SJSA1 (cell line): Measurements from ENCODE around the gene KLK6. TPM values are rescaled to one million over a fixed set of nuclear protein-coding genes. Genes with fewer than 3 reads are reported as not detected.

Experiments used
- DNase-seq, 2 experiments: peaks; one replicate each; pipeline ENCODE4 v3.0.0-alpha.2; 2015 to 2020; ENCODE audit warnings: low spot score in 2 of 2, low read depth in 1 of 2
- H3K27ac ChIP-seq: fragments of 250-450 bp; sonication (Bioruptor Pico); 2 replicates; pipeline ENCODE4 v1.5.1; 2020; ENCODE audit warnings: mild to moderate bottlenecking, moderate library complexity
- H3K27me3 ChIP-seq: fragments of 250-450 bp; sonication (Bioruptor Pico); replicated peaks from 2 replicates; pipeline ENCODE4 v1.5.1; 2020; ENCODE audit warnings: mild to moderate bottlenecking, moderate library complexity
- H3K36me3 ChIP-seq: fragments of 250-450 bp; sonication (Bioruptor Pico); 2 replicates; pipeline ENCODE4 v1.5.1; 2020; ENCODE audit warnings: mild to moderate bottlenecking
- H3K4me1 ChIP-seq: fragments of 250-450 bp; sonication (Bioruptor Pico); replicated peaks from 2 replicates; pipeline ENCODE4 v1.6.1; 2021; ENCODE audit warnings: mild to moderate bottlenecking
- H3K4me3 ChIP-seq: fragments of 250-450 bp; sonication (Bioruptor Pico); 2 replicates; pipeline ENCODE4 v1.5.1; 2020; ENCODE audit warnings: mild to moderate bottlenecking
- H3K9me3 ChIP-seq: fragments of 250-450 bp; sonication (Bioruptor Pico); replicated peaks from 2 replicates; pipeline ENCODE4 v1.5.1; 2020; ENCODE audit warnings: mild to moderate bottlenecking
- total RNA-seq: library from RNA; depleted of rRNA; stranded (reverse); fragments of >200 nt; shearing (Covaris generic); gene quantifications from 2 replicates; pipeline ENCODE4 v1.2.3, GENCODE V29; 2014

Gene KLK6
- total RNA-seq, 1 experiment from 2014 or later = not detected

DNA sequence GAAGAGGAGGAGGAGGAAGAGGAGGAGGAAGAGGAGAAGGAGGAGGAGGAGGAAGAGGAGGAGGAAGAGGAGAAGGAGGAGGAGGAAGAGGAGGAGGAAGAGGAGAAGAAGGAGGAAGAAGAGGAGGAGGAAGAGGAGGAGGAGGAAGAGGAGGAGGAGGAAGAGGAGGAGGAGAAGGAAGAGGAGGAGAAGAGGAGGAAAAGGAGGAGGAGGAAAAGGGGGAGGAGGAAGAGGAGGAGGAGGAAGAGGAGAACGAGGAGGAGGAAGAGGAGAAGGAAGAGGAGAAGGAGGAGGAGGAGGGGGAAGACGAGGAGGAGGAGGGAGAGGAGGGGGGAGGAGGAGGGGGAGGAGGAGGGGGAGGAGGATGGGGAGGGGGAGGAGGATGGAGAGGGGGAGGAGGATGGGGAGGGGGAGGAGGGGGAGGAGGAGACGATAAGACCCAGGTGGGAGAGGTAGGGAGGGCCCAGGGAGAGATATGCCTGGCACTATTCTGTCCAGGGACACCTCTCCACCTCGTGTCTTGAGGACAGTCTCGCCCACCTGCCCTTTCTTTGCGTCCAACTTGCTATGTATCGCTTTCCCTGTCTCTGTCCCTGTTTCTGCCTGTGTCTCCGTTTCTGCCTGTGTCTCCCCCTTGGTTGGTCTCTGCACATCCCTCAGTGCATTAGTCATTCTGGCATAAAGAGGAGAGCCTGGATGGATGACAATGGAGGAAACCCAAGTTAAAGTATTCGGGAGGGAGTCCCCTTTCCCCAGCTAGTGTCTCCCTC, 9.5 kb downstream of the KLK6 start:
- no peaks in the 10 kb centered on the region for H3K27me3 ChIP-seq
- no peak for DNase-seq
- no peak overlapping the region for H3K27ac ChIP-seq
- no peaks in the 10 kb centered on the region; the same call in 1 of the 2 replicates for H3K9me3 ChIP-seq
- no peaks in the 10 kb centered on the region for H3K36me3 ChIP-seq
- H3K4me3 ChIP-seq = no peak overlapping the region
- H3K4me1 ChIP-seq = no peaks in the 10 kb centered on the region

DNA sequence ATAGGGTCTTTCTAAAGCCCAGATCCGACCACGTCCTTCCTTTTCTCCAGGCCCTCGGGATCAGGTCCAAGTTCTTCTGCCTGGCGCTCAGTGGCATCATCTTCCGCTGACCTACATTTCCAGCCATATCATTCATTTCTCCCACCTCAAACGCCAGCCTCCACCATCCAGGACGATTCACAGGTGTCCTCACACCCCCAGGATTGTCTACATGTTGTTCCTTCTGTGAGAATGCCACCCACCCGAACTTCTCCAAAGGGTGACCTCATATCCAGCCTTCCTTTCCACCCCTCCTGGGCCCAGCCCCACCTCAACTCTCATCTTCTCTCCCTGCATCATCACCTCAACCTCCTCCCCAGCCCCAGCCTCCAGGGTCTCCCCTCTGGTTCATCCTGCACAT, 11.8 kb downstream of the KLK6 start:
- Histone ChIP-seq H3K27me3 (no peaks in the 10 kb centered on the region), H3K36me3 (no peaks in the 10 kb centered on the region), H3K4me1 (no peaks in the 10 kb centered on the region), H3K9me3 (no peaks in the 10 kb centered on the region; the same call in 1 of the 2 replicates), H3K27ac (no peak overlapping the region), H3K4me3 (no peak overlapping the region)
- no peak for DNase-seq

DNA sequence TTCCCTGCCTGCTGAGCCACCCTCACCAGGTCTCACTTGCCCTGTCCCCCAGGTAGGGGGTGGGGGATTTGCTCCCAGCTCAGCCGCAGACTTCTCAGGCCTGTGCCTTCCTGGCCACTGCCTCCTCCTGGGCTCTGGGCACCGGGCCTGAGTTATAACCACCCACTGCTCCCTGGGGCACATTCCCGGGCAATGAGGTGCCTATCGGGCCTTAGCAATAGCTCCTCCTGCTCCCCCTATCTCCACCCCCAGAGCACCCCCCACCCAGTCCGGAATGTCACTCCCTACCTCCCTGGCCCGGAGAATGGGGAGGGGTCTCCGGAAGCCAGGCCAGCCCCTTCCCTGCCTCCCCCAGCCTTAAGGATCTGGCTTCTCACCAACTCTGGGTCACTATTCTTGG, 16.5 kb downstream of the KLK6 start, which contains the start of gene KLK5:
Gene KLK5, minus strand, starts transcription at position 129 of the 400 bp plus-strand sequence. CDS start 381 bp downstream, outside the sequence.
- Histone ChIP-seq H3K4me1 (no peaks in the 10 kb centered on the region), H3K27me3 (no peaks in the 10 kb centered on the region), H3K9me3 (no peaks in the 10 kb centered on the region), H3K27ac (no peak within 1 kb of the TSS), H3K4me3 (no peak within 1 kb of the TSS), H3K36me3 (no peaks in the 10 kb centered on the region)
- DNase-seq = no peak

DNA sequence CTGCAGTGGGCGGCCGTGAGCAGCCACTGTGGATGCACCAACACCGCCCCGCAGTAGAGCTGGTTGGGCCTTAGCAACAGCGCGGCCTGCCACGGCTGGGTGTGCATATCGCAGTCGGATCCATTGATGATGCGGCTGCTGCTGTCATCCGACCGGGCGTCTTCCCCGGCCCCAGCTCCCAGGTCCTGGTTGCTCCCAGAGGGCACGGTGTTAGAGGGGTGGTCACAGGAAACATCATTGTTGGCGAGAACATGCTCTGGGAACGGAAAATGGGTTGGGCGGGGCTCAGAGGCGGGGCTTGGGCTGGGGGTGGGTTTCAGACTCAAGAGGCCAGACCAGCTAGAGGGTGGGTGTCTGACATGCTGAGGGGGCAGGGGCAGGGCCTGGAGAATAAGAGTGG, 19.5 kb downstream of the KLK6 start:
- Histone ChIP-seq H3K27ac (no peak overlapping the region), H3K36me3 (no peaks in the 10 kb centered on the region), H3K4me3 (no peak overlapping the region), H3K9me3 (no peaks in the 10 kb centered on the region), H3K4me1 (no peaks in the 10 kb centered on the region), H3K27me3 (peaks cover 4% of the 10 kb centered on the region; the same call in 1 of the 2 replicates)
- no peak for DNase-seq

DNA sequence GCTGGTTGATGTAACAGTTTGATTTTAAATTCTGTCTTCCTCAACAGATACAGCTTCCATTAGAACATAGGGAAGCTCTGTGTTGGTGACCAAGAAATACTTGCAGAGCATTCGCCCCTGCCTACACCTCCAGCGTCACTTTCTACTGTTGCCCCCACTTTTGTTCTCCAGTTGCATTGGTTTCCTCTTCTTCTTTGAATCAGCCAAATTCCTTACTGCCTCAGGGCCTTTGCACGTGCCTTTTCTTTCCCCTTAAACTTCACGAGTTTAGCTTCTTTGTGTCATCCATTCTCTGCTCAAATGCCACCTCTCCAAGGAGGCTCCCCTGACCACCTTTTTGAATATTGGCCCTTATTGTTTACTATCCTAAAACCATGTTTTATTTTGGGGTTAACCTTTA, 22.3 kb downstream of the KLK6 start:
- no peak for DNase-seq
- no peaks in the 10 kb centered on the region for H3K36me3 ChIP-seq

DNA sequence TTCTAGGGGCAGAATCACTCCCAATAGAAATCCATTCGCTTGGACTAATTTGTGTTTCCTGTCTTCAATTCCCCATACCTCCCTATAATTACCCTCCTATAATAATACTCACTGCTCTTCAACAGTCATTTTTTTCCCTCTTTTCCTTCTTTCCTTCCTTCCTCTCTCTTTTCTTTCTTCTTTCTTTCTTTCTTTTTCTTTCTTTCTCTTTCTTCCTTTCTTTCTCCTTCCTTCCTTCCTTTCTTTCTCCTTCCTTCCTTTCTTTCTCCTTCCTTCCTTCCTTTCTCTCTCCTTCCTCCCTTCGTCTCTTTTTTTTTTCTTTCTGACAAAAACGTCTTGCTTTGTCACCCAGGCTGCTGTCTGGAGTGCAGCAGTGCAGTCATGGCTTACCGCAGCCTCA, 24.6 kb downstream of the KLK6 start:
- Histone ChIP-seq H3K27ac (no peak overlapping the region), H3K4me1 (no peaks in the 10 kb centered on the region), H3K27me3 (peaks cover 4% of the 10 kb centered on the region; the same call in 1 of the 2 replicates), H3K9me3 (no peaks in the 10 kb centered on the region), H3K4me3 (no peak overlapping the region), H3K36me3 (no peaks in the 10 kb centered on the region)
- DNase-seq = no peak

More for the DNA sequence above, 22.3 kb downstream of the KLK6 start:
- Histone ChIP-seq H3K4me1 (no peaks in the 10 kb centered on the region), H3K4me3 (no peak overlapping the region), H3K27ac (no peak overlapping the region), H3K9me3 (no peaks in the 10 kb centered on the region), H3K27me3 (peaks cover 4% of the 10 kb centered on the region; the same call in 1 of the 2 replicates)

DNA sequence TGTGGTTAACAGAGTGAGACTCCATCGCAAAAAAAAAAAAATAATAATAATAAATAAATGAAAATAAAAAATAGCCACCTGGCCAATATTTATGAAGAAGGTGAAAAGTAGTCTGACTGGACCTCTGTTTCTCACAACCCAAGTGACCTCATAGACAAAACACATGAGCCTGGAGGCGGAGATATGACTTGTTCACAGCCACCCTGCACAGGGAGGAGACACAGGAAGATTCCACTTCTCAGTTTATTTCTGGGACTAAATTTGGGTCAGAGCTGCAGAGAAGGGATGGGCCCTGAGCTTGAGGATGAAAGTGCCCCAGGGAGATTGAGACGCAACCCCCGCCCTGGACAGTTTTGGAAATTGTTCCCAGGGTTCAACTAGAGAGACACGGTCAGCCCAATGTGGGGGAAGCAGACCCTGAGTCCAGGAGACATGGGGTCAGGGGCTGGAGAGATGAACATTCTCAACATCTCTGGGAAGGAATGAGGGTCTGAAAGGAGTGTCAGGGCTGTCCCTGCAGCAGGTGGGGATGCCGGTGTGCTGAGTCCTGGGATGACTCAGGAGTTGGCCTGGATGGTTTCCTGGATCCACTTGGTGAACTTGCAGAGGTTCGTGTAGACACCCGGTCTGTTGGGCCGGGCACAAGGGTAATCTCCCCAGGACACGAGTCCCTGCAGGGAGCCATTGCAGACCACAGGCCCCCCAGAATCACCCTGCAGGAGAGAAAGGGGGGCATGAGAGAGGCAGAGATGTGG, 26.1 kb downstream of the KLK6 start:
- DNase-seq = no peak
- Histone ChIP-seq H3K36me3 (no peaks in the 10 kb centered on the region), H3K4me3 (no peak overlapping the region), H3K9me3 (no peaks in the 10 kb centered on the region), H3K27ac (no peak overlapping the region), H3K4me1 (no peaks in the 10 kb centered on the region), H3K27me3 (peaks cover 4% of the 10 kb centered on the region; the same call in 1 of the 2 replicates)

DNA sequence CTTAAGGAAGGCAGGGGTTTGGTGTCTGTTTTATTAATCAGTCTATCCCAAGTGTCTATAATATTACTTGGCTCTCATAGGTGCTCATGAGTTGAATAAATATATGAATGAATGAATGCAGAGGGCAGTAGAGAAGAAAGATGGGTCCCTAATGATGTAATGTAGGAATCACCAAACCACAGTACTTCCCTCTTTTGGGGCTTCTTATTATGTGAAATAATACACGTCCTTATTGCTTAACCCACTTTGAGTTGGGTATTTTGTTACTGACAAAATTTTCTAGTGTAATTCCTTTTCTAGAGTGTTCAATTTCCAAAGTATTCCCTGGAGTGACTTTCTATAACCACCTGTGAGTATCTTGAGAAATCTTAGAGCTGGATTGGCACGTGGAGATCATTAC, 29.8 kb downstream of the KLK6 start:
- no peak overlapping the region for H3K4me3 ChIP-seq
- no peak overlapping the region for H3K27ac ChIP-seq
- no peak for DNase-seq
- H3K36me3 ChIP-seq = no peaks in the 10 kb centered on the region
- no peaks in the 10 kb centered on the region for H3K4me1 ChIP-seq
- H3K9me3 ChIP-seq = no peaks in the 10 kb centered on the region
- no peaks in the 10 kb centered on the region for H3K27me3 ChIP-seq

DNA sequence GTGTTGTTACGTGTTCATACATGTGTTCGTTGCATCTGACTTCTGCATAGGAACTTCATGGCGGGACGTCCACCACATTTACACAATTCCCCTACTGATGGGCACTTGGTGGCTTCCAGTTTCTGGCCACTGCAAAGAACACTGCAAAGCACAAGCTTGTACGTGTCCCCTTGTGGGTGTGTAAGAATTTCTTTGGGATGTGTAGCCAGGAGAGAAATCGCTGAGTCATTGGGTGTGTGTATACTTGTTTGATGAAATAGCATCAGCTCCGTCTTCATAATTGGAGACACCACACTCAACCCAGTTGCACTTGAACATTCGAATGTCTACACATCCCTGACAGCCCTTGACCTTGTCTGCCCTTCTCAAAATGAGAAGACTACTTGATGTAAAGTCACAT, 35.8 kb downstream of the KLK6 start:
- Histone ChIP-seq H3K36me3 (no peaks in the 10 kb centered on the region), H3K4me1 (no peaks in the 10 kb centered on the region), H3K27me3 (no peaks in the 10 kb centered on the region), H3K4me3 (no peak overlapping the region), H3K27ac (no peak overlapping the region), H3K9me3 (no peaks in the 10 kb centered on the region)
- no peak for DNase-seq

DNA sequence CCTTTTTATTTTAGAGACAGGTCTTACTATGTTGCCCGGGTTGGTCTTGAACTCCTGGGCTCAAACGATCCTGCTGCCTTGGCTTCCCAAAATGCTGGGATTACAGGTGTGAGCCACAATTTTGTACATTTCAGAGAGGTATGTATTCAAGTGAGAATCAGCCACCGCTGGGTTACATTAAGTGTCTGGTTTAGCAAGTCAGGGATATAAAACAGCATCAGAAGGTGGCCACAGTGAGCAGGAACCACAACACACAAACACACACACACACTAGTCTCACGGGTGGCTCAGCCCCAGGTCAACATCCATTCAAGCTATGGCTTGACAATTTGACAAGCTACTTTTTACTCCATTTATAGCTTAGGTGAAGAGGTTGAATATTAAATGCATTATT, 36.7 kb downstream of the KLK6 start:
- no peak overlapping the region for H3K4me3 ChIP-seq
- H3K4me1 ChIP-seq = no peaks in the 10 kb centered on the region
- no peaks in the 10 kb centered on the region for H3K36me3 ChIP-seq
- DNase-seq = no peak
- H3K27me3 ChIP-seq = no peaks in the 10 kb centered on the region
- no peaks in the 10 kb centered on the region for H3K9me3 ChIP-seq
- no peak overlapping the region for H3K27ac ChIP-seq

DNA sequence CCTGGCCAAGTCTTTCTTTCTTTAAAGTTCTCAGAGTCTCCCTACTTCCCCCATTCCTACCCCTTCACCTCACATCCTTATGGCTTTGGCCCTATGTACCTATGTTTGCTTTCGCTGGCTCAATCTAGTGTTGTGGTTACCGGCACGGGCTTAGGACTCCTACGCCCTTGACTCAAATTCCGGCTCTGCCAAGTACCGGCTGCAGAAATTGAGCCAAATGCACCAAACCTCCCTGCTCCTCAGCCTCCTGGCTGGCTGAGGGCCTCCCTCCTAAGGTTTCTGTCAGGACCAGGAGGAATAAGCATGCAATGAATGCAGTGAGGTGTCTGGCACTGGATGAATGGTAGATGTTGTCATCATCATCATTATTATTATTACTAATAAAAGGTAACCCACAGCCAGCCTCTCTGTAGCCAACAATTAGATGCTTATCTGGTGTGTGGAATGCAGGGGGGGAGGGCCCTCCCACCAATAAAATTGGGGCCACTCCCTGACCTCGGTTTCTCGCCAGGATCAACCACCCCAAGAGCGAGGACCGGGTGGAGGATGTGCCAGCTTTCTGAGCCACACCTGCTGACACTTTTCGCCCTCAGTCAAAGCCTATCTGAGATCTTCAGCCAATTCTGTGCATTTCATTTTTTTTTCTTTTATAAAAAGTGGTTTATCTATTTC, 37.2 kb downstream of the KLK6 start:
- H3K9me3 ChIP-seq = no peaks in the 10 kb centered on the region
- no peak for DNase-seq
- no peak overlapping the region for H3K4me3 ChIP-seq
- H3K4me1 ChIP-seq = no peaks in the 10 kb centered on the region
- H3K36me3 ChIP-seq = no peaks in the 10 kb centered on the region
- H3K27ac ChIP-seq = no peak overlapping the region
- H3K27me3 ChIP-seq = no peaks in the 10 kb centered on the region

DNA sequence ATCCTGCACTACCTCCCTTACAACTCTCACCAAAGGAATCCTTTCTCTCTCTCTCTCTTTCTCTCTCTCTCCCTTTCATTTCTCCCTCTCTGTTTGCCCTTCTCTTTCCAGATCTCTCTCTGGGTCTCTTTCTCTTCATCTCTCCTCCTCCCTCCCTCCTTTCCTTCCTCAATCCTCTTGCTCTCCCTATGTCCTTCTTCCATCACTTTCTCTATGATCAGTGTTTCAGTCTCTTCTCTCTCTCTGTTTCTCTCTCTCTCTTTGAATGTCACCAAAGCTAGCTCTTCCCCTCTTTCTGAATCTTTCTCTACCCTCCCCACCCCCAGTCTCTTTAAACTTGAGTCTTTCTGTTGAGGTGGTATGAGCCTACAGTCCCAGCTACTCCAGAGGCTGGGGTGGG, 38.4 kb downstream of the KLK6 start:
- Histone ChIP-seq H3K4me1 (no peaks in the 10 kb centered on the region), H3K36me3 (no peaks in the 10 kb centered on the region), H3K9me3 (no peaks in the 10 kb centered on the region), H3K4me3 (no peak overlapping the region), H3K27me3 (no peaks in the 10 kb centered on the region), H3K27ac (no peak overlapping the region)
- no peak for DNase-seq

DNA sequence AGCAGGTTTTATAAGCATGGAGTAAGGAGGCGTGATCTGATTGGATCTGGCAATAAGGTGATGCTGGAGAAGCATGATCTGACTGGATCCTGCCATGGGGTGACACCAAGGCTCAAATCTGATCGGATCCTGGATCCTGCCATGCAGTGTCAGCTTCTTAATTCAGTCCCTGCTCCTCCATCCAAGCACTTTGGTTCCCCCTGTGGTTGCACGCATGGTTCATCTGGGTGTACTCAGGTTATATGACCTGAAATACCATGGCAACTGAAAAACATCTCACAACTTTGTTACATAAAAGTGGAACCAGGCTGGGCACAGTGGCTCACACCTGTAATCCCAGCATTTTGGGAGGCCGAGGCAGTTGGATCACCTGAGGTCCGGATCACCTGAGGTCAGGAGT, 40.6 kb downstream of the KLK6 start:
- DNase-seq = no peak
- no peaks in the 10 kb centered on the region for H3K4me1 ChIP-seq
- H3K36me3 ChIP-seq = no peaks in the 10 kb centered on the region
- no peaks in the 10 kb centered on the region for H3K9me3 ChIP-seq
- H3K27me3 ChIP-seq = no peaks in the 10 kb centered on the region
- H3K4me3 ChIP-seq = no peak overlapping the region
- H3K27ac ChIP-seq = no peak overlapping the region

DNA sequence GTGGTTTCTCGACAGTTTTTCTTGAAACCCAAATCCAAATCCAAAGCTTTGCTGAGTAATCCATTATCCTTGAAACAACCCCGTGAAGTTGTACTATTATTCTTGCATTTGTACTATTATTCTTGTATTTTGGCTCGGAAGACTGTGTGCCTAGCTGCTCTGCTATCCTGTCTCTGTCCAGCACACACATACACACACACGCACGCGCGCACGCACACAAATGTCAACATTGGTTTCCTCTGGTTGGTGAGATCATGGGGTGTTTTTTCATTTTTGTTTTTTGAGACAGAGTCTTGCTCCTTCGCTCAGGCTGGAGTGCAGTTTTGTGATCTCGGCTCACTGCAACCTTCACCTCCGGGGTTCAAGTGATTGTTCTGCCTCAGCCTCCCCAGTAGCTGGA, 43.2 kb downstream of the KLK6 start:
- Histone ChIP-seq H3K27ac (no peak overlapping the region), H3K4me1 (peaks cover 9% of the 10 kb centered on the region; the same call in 1 of the 2 replicates), H3K36me3 (no peaks in the 10 kb centered on the region), H3K4me3 (no peak overlapping the region), H3K27me3 (no peaks in the 10 kb centered on the region), H3K9me3 (no peaks in the 10 kb centered on the region)
- DNase-seq = no peak
